ENCODE data around the gene USP50.
"Not testable (repeated sequence)": the region's sequence is repeated elsewhere in the genome, so short reads cannot be mapped to it uniquely, and the experiment has no call there.

USP50 gene
- total RNA-seq, result 0.13 to 0.41 reads per million in 2 donors

GRCh38 chr15:50546566-50546965 is at the start of gene USP50:
Gene USP50, minus strand, starts transcription at chr15:50546666. Its CDS starts 141 bp downstream, at chr15:50546525.
- DNase-seq, result no peak

GRCh38 chr15:50594311-50594710 is 47.8 kb upstream of the USP50 start:
- no peak for DNase-seq

GRCh38 chr15:50593761-50594160 is 47.3 kb upstream of the USP50 start:
- no peak for DNase-seq

- no peak for DNase-seq
These were observed 43.8 kb upstream of the USP50 start for GRCh38 chr15:50590288-50590687.

GRCh38 chr15:50577492-50577891 is 31.0 kb upstream of the USP50 start:
- no peak for DNase-seq

GRCh38 chr15:50576166-50576565 is 29.7 kb upstream of the USP50 start:
- DNase-seq, result no peak

- not testable (repeated sequence) for DNase-seq
These were observed 27.4 kb upstream of the USP50 start for GRCh38 chr15:50573842-50574241.

- DNase-seq, result no peak
These were observed 17.3 kb upstream of the USP50 start for GRCh38 chr15:50563756-50564155.

- no peak for DNase-seq
These were observed 16.5 kb upstream of the USP50 start for GRCh38 chr15:50562735-50563640.

- DNase-seq, result no peak
These were observed 11.5 kb upstream of the USP50 start for GRCh38 chr15:50558012-50558411.

- no peak for DNase-seq
These were observed 10.3 kb upstream of the USP50 start for GRCh38 chr15:50556642-50557371.

- no peak for DNase-seq
These were observed 5.8 kb upstream of the USP50 start for GRCh38 chr15:50552238-50552637.

GRCh38 chr15:50549326-50549725 is 2.9 kb upstream of the USP50 start:
- no peak for DNase-seq

GRCh38 chr15:50544368-50544767 is 2.1 kb downstream of the USP50 start:
- DNase-seq, result no peak

GRCh38 chr15:50543556-50543955 is 2.9 kb downstream of the USP50 start:
- no peak for DNase-seq

GRCh38 chr15:50542887-50543210 is 3.6 kb downstream of the USP50 start:
- no peak for DNase-seq

GRCh38 chr15:50531766-50532165 is 14.7 kb downstream of the USP50 start:
- DNase-seq, result no peak

GRCh38 chr15:50531163-50531562 is 15.3 kb downstream of the USP50 start:
- no peak for DNase-seq

- no peak for DNase-seq
These were observed 22.6 kb downstream of the USP50 start for GRCh38 chr15:50523851-50524251.

- DNase-seq, result no peak
These were observed 26.6 kb downstream of the USP50 start for GRCh38 chr15:50519740-50520425.

GRCh38 chr15:50513001-50513400 is 33.5 kb downstream of the USP50 start:
- no peak for DNase-seq

- DNase-seq, result no peak
These were observed 40.3 kb downstream of the USP50 start for GRCh38 chr15:50506121-50506520.

GRCh38 chr15:50505656-50506055 is 40.8 kb downstream of the USP50 start:
- DNase-seq, result not testable (repeated sequence)
